ENCODE data around the gene TNFAIP8.

- TF ChIP-seq CTCF (IDR thresholded peaks at IDR 0.05) (no peak), POLR2A (IDR thresholded peaks at IDR 0.05) (no peak), EP300 (IDR thresholded peaks at IDR 0.05; ENCODE audit: low read depth) (no peak)
Measured at GRCh38 chr5:119342406-119342805, 13.4 kb upstream of the TNFAIP8 start.

Data from transverse colon (tissue), 3 donors.